Sigmoid colon (tissue), 4 donors: Measurements from ENCODE around the gene TOMM6.

Experiments used
- POLR2A ChIP-seq, 2 donors: fragments of 450-650 bp; IDR thresholded peaks; one replicate each; pipeline ENCODE4 v1.6.1; 2016; ENCODE audit warnings: antibody characterized with exemption in 2 of 2, mild to moderate bottlenecking in 2 of 2, moderate library complexity in 2 of 2
- POLR2AphosphoS5 ChIP-seq, 4 donors: sonication (generic); formaldehyde crosslinking; IDR thresholded peaks; one replicate each; pipeline ENCODE4 v1.6.1; 2017; ENCODE audit warnings: antibody characterized with exemption in 4 of 4
- TF ChIP-seq, protein P1 (sequence below), 4 experiments: fragments of 450-650 bp in 3 of 4; fragments of 200-600 bp in 1 of 4; IDR thresholded peaks; one replicate each; pipeline ENCODE4 v1.5.1; 2016 to 2019; ENCODE audit warnings: antibody characterized with exemption in 4 of 4, mild to moderate bottlenecking in 3 of 4, moderate library complexity in 2 of 4

DNA sequence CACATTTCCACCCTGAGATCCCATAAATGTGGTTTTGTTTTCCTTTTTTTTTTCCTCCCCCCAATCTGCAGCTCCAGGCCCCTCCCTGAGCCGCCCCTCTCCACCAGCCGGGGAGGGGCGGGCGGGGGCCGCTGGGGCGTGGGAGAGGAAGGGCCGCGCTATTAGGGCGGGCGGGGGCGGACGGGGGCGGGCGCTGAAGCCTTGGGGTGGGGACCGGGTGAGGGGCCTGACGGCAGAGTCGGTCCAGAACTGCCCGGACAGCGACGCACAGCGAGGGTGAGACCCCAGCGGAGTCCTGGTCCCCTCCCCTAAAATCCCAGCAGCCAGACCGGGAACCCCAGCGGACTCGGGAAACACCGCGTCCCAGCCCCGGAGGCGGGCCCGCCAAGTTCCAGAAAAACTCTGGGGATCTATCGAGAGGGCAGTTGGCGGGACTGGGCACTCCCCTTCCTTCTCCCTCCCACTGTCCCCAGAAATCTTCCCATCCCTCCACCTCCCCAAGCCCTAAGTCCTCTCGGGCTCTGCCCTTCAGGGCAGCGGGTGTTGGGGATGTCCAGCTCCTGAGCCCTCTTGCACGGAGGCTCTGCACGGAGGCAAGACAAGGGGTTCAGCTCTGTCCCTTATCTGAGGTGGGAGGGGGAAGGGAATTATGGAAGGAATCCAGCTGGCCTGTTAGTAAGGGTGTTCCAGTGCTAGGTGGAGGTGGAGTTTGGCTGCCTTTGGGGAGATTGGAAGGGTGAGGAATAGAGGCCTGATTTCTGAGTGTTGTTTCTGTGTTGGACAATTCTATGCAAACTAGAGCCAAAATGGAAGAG, 6.7 kb upstream of the TOMM6 start, which contains the start of gene PRICKLE4:
- TF ChIP-seq, protein P1, sequence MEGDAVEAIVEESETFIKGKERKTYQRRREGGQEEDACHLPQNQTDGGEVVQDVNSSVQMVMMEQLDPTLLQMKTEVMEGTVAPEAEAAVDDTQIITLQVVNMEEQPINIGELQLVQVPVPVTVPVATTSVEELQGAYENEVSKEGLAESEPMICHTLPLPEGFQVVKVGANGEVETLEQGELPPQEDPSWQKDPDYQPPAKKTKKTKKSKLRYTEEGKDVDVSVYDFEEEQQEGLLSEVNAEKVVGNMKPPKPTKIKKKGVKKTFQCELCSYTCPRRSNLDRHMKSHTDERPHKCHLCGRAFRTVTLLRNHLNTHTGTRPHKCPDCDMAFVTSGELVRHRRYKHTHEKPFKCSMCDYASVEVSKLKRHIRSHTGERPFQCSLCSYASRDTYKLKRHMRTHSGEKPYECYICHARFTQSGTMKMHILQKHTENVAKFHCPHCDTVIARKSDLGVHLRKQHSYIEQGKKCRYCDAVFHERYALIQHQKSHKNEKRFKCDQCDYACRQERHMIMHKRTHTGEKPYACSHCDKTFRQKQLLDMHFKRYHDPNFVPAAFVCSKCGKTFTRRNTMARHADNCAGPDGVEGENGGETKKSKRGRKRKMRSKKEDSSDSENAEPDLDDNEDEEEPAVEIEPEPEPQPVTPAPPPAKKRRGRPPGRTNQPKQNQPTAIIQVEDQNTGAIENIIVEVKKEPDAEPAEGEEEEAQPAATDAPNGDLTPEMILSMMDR (IDR thresholded peaks at IDR 0.05): no peak
- TF ChIP-seq POLR2A (IDR thresholded peaks at IDR 0.05) (peak in 1 of 2 donors; percentile 7), POLR2AphosphoS5 (IDR thresholded peaks at IDR 0.05) (no peak)
